DND-41 (cell line): ENCODE data around the gene ETFA.

Experiments used
- ATAC-seq: fragments of 200-7000 bp; cut with Tn5 transposase; 3 replicates; pipeline ENCODE4 v1.9.1; 2021; ENCODE audit warnings: low read depth; ENCODE audit not compliant: insufficient read depth
- DNase-seq: peaks from one replicate; pipeline ENCODE4 v3.0.0-alpha.2; 2020
- H2AFZ ChIP-seq: 2 replicates; pipeline ENCODE4 v1.6.0; 2012; ENCODE audit warnings: low read depth, low read length
- H3K27ac ChIP-seq: 2 replicates; pipeline ENCODE4 v1.5.1; 2012; ENCODE audit warnings: low read length, inconsistent platforms
- H3K27me3 ChIP-seq: fragments of 200-600 bp; sonication (generic); 2 replicates; pipeline ENCODE4 v1.6.0; 2012; ENCODE audit warnings: low read length, mild to moderate bottlenecking, inconsistent platforms; ENCODE audit not compliant: insufficient read depth, poor library complexity
- H3K36me3 ChIP-seq: 2 replicates; pipeline ENCODE4 v1.5.1; 2012; ENCODE audit warnings: low read length, inconsistent platforms; ENCODE audit not compliant: insufficient read depth
- H3K4me1 ChIP-seq: 2 replicates; pipeline ENCODE4 v1.5.1; 2012; ENCODE audit warnings: mild to moderate bottlenecking, low read length; ENCODE audit not compliant: insufficient read depth
- H3K4me2 ChIP-seq: 2 replicates; pipeline ENCODE4 v1.6.0; 2012; ENCODE audit warnings: mild to moderate bottlenecking, moderate library complexity, low read length, inconsistent platforms; ENCODE audit not compliant: insufficient read depth
- H3K4me3 ChIP-seq, 2 experiments: fragments of 200-600 bp in 1 of 2; shearing (Covaris generic) in 1 of 2; 2 replicates each; pipeline ENCODE4 v1.5.1; 2012 to 2016; ENCODE audit warnings: inconsistent platforms in 2 of 2, low read length in 2 of 2, mild to moderate bottlenecking in 2 of 2, low read depth in 1 of 2, moderate library complexity in 1 of 2
- H3K79me2 ChIP-seq: 2 replicates; pipeline ENCODE4 v1.6.0; 2012; ENCODE audit warnings: low read length, inconsistent platforms; ENCODE audit not compliant: insufficient read depth
- H3K9ac ChIP-seq: 2 replicates; pipeline ENCODE4 v1.6.0; 2012; ENCODE audit warnings: low read depth, mild to moderate bottlenecking, inconsistent platforms, low read length, moderate library complexity
- H3K9me3 ChIP-seq: 2 replicates; pipeline ENCODE4 v1.5.1; 2012; ENCODE audit warnings: low read length, moderate library complexity, mild to moderate bottlenecking, inconsistent platforms; ENCODE audit not compliant: insufficient read depth, severe bottlenecking
- H4K20me1 ChIP-seq: 2 replicates; pipeline ENCODE4 v1.6.0; 2012; ENCODE audit warnings: low read length; ENCODE audit not compliant: insufficient read depth
- CTCF ChIP-seq: IDR thresholded peaks from 2 replicates; pipeline ENCODE4 v1.5.1; 2012; ENCODE audit warnings: borderline replicate concordance, low read length, moderate library complexity, mild to moderate bottlenecking; ENCODE audit not compliant: poor library complexity, severe bottlenecking; ENCODE audit errors: extremely low read depth
- EZH2 ChIP-seq: IDR thresholded peaks from 3 replicates; pipeline ENCODE4 v1.6.1; 2012; ENCODE audit warnings: borderline replicate concordance, low read depth, mild to moderate bottlenecking, moderate library complexity, low read length, inconsistent platforms; ENCODE audit not compliant: severe bottlenecking

ETFA gene

DNA sequence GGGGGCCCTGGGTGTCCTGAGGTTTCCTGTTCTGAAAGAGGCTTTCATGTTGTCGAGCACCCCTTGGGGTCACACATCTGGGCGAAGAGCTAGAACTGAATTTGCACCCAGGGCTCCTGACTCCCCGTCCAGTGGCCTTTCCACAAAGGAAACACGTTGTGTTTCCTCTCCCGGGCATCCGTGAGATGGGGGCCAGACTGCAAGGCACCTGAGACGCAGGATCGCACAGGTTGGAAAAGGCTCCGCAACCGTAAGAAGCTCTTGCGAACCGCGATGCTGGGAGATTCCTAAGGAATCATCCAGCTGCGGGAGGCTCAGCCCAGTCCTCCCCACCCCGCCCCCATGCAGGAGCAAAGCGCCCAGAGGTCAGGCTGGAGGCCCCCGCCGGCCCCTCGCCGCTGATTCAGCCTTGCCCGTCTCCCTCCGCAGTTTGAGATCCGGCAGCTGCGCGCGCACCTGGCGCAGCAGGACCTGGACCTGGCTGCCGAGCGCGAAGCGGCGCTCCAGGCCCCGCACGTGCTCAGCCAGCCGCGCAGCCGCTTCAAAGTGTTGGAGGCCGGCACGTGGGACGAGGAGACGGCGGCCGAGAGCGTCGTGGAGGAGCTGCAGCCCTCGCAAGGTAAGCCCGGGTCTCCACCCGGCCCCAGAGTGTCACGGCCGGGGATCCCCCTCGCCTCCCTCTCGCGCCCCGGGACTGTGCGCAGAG lies 119.6 kb downstream of the ETFA start:
- no peak for ATAC-seq
- DNase-seq, result no peak
- no peak overlapping the region for H2AFZ ChIP-seq
- H3K79me2 ChIP-seq, result no peaks in the 10 kb centered on the region
- H3K4me1 ChIP-seq, result peaks cover 11% of the 10 kb centered on the region
- H4K20me1 ChIP-seq, result no peaks in the 10 kb centered on the region
- no peak overlapping the region for H3K4me3 ChIP-seq
- H3K36me3 ChIP-seq, result no peaks in the 10 kb centered on the region
- TF ChIP-seq CTCF (no peak), EZH2 (no peak)
- H3K4me2 ChIP-seq, result no peak overlapping the region
- no peak overlapping the region for H3K9ac ChIP-seq
- peaks cover 3% of the 10 kb centered on the region for H3K27me3 ChIP-seq
- H3K27ac ChIP-seq, result no peak overlapping the region
- no peaks in the 10 kb centered on the region for H3K9me3 ChIP-seq

DNA sequence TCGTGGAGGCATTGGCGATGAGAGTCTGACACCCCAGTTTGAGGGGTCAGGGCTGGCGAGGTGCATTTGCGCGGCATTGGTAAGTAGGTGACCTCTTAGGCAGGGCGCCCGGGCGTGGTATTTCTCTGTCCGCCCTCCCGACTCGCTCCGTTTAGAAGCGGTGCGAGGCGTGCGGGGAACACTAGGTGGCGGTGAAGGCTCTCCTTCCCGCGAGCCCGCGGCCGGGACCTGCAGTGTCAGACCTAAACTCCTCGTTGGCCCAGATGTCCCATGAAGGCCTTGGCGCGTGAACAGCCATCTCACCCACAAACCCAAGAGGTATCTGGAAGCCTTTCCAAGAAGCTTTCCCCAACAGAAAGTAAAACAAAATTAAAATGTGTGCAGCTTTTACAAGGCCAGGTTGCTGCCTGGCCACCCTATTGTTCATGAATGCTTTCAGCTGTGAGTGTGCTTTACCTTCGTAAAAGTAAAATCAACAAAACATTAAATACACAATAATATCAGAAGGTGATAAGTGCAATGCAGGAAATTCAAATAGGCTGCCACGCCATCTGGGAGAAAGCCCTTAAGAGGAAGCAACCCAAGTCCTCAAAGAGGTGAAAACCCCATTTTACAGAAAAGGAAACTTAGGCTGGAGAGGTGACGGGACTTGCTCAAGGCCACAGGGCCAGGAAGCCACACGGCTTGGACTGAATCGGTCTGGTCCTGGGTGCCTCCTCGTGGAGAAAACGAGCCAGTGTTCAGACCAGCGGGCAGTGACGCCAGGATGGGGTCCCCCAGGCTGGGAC lies 120.3 kb downstream of the ETFA start:
- H3K9ac ChIP-seq, result no peak overlapping the region
- no peaks in the 10 kb centered on the region for H3K36me3 ChIP-seq
- H4K20me1 ChIP-seq, result no peaks in the 10 kb centered on the region
- TF ChIP-seq CTCF (peak; percentile 89), EZH2 (no peak)
- no peaks in the 10 kb centered on the region for H3K9me3 ChIP-seq
- ATAC-seq (peak; percentile 96), DNase-seq (peak; percentile 74)
- peaks cover 3% of the 10 kb centered on the region for H3K27me3 ChIP-seq
- peak overlapping the region in 1 of 2 experiments; percentile 40; a peak in 2 of 4 replicates for H3K4me3 ChIP-seq
- no peak overlapping the region for H3K27ac ChIP-seq
- H2AFZ ChIP-seq, result peak overlapping the region; percentile 24; the same call in 1 of the 2 replicates
- peaks cover 11% of the 10 kb centered on the region for H3K4me1 ChIP-seq
- H3K79me2 ChIP-seq, result no peaks in the 10 kb centered on the region
- H3K4me2 ChIP-seq, result peak overlapping the region; percentile 56

DNA sequence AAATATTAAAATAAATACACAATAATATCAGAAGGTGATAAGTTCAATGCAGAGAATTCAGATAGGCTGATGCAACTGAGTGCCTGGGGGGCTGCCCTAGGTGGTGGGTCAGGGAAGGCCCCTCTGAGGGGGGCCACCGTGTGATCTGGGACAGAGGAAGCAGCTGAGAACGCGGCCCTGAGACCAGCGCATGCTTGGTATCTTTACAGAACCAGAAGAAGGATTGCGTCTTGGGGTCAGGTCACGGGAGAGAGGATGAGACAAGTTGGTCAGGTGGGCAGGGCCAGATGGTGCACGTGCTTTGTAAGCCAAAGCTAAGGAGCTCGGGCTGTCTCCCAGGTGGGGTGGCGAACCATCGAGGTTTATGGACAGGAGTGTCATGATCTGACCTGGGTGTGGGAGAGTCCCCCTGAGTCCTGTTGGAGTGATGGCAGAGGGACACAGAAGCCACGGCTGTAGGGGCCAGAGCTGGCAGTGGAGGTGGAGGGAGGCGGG lies 121.2 kb downstream of the ETFA start:
- Histone ChIP-seq H4K20me1 (no peaks in the 10 kb centered on the region), H3K27ac (no peak overlapping the region), H3K79me2 (no peaks in the 10 kb centered on the region), H3K4me2 (peak overlapping the region; percentile 56), H3K4me1 (peaks cover 11% of the 10 kb centered on the region), H3K9me3 (no peaks in the 10 kb centered on the region), H3K4me3 (no peak overlapping the region), H3K27me3 (peaks cover 3% of the 10 kb centered on the region), H2AFZ (no peak overlapping the region), H3K9ac (no peak overlapping the region), H3K36me3 (no peaks in the 10 kb centered on the region)
- no peak for ATAC-seq
- DNase-seq, result no peak
- TF ChIP-seq EZH2, result no peak
- TF ChIP-seq CTCF, result no peak
